Mammary epithelial cell (primary cell): ENCODE results near the gene DGKQ.

ENCODE experiments used
- EZH2 ChIP-seq: IDR thresholded peaks from 2 replicates; pipeline ENCODE4 v1.6.1; 2012; ENCODE audit warnings: low read length, inconsistent platforms, borderline replicate concordance
- TF ChIP-seq, protein P1 (sequence below), 2 donors: IDR thresholded peaks in 1 of 2; conservative IDR thresholded peaks in 1 of 2; 2 replicates each; pipeline ENCODE4 v1.5.1; 2011 to 2012; ENCODE audit warnings: inconsistent platforms in 2 of 2, low read length in 2 of 2, mild to moderate bottlenecking in 2 of 2, control low read depth in 1 of 2, low read depth in 1 of 2; ENCODE audit not compliant: insufficient read depth in 1 of 2; ENCODE audit errors: extremely low read depth in 1 of 2

DNA sequence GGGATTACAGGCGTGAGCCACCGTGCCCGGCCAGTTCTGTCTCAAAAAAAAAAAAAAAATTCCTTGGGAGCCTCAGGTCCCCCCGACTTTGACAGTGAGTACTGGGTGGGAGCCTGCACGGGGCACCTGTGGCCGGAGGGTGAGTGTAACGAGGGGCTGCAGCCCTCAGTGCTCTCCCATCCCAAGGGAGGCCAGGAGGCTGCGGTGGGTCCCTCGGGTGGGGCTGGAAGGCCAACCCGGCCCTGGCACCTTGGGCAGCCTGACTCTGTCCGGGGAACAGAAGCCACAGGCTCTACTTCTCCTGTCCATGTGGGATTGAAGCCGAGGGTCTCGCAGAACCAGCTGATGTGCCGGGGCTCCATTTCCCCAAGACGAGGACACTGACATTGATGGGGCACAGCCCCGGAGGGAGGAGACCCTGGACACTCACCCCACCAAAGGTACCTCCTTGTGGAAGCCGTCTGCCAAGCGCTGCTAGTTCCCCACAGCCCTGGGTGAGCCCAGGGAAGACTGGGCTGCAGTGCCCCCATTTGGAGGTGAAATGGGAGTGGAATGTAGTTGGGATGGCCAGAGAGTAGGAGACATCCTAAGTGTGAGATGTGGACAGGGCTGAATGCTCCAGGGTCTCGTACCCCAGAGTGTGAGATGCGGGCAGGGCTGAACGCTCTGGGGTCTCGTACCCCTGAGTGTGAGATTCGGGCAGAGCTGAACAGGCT, 22.1 kb upstream of the DGKQ start:
- TF ChIP-seq, protein P1, sequence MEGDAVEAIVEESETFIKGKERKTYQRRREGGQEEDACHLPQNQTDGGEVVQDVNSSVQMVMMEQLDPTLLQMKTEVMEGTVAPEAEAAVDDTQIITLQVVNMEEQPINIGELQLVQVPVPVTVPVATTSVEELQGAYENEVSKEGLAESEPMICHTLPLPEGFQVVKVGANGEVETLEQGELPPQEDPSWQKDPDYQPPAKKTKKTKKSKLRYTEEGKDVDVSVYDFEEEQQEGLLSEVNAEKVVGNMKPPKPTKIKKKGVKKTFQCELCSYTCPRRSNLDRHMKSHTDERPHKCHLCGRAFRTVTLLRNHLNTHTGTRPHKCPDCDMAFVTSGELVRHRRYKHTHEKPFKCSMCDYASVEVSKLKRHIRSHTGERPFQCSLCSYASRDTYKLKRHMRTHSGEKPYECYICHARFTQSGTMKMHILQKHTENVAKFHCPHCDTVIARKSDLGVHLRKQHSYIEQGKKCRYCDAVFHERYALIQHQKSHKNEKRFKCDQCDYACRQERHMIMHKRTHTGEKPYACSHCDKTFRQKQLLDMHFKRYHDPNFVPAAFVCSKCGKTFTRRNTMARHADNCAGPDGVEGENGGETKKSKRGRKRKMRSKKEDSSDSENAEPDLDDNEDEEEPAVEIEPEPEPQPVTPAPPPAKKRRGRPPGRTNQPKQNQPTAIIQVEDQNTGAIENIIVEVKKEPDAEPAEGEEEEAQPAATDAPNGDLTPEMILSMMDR (conservative IDR thresholded peaks at IDR 0.05 in 1 of 2, IDR thresholded peaks at IDR 0.05 in 1 of 2; ENCODE audit: extremely low read depth in 1 of 2, insufficient read depth in 1 of 2, low read depth in 1 of 2, low read length in 2 of 2): peak in 1 of 2 donors; percentile 1
- no peak for TF ChIP-seq EZH2
